GM12875 (cell line): ENCODE results near the gene DOCK1.

Source experiments
- H3K4me3 ChIP-seq: one replicate; pipeline ENCODE4 v1.5.1; 2011; ENCODE audit warnings: low read depth, low read length, control low read depth
- CTCF ChIP-seq: IDR thresholded peaks from 2 replicates; pipeline ENCODE4 v1.5.1; 2011; ENCODE audit warnings: low read depth, mild to moderate bottlenecking, control low read depth, inconsistent platforms, low read length, moderate library complexity, borderline replicate concordance; ENCODE audit not compliant: insufficient read depth

DOCK1 gene

DNA sequence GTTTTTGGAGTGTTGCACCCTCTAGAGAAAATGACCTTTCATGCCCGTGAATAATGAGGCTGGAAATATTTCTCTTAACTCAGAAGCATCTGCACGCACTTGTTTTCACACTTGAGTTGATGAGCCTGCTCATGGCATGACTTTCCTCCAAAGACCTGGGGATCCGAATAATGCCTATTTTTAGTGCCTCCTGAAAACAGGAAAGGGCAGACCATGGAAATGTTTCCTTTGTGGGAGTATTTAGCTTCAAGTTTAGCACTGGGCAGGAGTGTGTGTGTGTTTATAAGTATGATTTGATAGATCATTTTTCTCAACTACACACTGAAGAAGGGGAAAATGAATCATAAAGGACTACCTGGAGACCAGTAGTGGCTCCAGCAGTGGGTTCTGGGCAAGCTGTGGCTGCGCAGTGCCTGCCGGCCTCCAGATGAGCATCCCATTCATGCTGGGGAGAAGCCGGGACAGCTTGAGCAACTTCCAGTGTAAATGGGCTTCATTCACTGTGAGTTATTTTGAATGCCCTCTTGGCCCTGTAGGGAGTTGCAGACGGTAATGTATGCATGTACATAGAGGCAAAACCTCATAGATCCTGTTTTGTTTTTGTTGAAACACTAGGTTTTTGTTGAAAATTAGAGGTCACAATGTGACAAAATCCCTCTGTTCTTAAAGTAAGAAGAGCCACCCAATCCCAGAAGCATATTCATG, 408.9 kb downstream of the DOCK1 start:
- no peak for TF ChIP-seq CTCF
- no peak overlapping the region for H3K4me3 ChIP-seq

GRCh38 chr10:127314797-127315196, 409.6 kb downstream of the DOCK1 start:
- no peak overlapping the region for H3K4me3 ChIP-seq
- no peak for TF ChIP-seq CTCF

GRCh38 chr10:127315888-127316287, 410.7 kb downstream of the DOCK1 start:
- H3K4me3 ChIP-seq = no peak overlapping the region
- TF ChIP-seq CTCF = no peak

DNA sequence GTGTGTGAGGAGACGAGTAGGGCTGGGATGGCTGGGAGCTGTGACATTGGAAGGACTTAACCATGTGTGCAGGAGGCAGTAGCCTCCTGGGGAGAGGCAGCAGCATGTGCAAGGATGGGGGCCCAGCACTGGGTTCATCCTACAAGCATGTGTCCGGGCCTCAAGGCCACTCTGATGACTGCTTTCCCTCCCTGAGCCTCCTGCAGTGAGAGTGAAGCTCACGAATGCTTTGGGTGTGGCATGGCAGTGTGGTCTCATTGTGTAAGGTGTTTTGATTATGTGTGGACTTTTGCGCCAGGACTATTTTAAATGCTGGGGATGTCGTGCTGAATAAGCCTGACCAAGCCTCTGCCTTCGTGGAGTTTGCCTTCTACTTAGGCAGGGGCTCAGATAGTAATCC, 413.2 kb downstream of the DOCK1 start:
- H3K4me3 ChIP-seq = no peak overlapping the region
- no peak for TF ChIP-seq CTCF

DNA sequence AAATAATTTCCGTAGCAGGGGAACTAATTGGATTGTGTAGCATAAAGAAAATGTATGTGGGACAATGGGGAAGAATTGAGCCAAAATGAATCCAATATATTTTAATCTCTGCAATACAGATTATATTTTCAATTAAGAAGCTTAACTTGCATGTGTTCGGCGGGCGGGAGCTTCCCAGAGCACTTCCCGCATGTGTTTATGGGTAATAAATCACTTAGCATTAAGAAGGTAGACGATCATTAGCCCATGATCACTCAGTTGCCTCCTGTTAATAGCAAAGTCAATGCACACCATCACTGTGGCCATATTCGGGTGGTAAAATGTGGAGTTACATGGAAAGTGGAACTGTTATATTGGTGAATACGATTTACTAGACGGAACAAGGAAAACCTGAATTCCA, 414.0 kb downstream of the DOCK1 start:
- no peak for TF ChIP-seq CTCF
- no peak overlapping the region for H3K4me3 ChIP-seq

DNA sequence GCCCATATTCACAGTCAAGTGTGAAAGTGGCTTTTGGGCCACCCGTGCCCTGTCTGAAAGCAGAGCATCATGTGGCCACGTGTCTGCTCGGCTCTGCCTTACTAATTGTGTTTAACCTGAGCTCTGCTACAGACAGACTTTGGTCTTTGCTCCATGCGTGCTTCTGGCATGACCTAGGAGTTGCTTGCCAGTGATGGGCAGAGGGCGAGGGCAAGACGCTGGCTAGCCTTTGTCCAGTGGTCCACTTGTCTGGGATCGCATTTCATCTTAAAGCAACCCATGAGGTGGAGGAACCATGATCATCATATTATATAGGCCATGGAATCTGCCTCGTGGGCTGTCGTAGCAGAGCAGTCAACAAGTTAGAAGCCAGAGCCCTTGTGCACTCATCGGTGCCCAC, 414.5 kb downstream of the DOCK1 start:
- TF ChIP-seq CTCF = no peak
- H3K4me3 ChIP-seq = no peak overlapping the region

DNA sequence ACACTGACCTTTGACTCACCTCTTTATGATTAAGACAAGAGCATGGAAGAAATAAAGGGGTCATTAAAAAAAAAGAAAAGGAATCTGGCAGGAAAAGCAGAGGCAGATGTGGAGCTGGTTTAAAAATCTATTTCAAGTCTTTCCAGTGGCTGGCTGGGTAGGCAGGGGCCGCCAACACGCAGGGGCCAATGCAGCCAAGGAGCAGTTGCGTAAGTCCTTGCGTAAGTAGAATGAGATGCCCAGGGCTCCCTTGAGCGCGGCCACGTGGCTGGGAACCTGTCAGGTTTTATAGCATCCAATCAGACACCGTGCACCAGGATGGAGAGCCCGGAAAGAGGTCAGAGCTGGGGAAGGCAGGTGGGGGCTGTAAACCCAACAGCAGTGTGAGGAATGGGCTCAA, 414.9 kb downstream of the DOCK1 start:
- H3K4me3 ChIP-seq = no peak overlapping the region

More for the DNA sequence above, 414.9 kb downstream of the DOCK1 start:
- TF ChIP-seq CTCF = no peak
